CD4-positive, alpha-beta T cell treated with Interleukin-17A for 1 hour (primary cell): ENCODE results near the gene IGHMBP2.
"Not testable (repeated sequence)": the region's sequence is repeated elsewhere in the genome, so short reads cannot be mapped to it uniquely, and the experiment has no call there.

ENCODE experiments used
- DNase-seq: peaks from one replicate; pipeline ENCODE4 v3.0.0-alpha.2; 2020

Gene IGHMBP2

GRCh38 chr11:68965901-68966853 is 62.5 kb downstream of the IGHMBP2 start:
- DNase-seq, result peak; percentile 32

- DNase-seq, result no peak
Measured at GRCh38 chr11:68966894-68967780, 63.4 kb downstream of the IGHMBP2 start.

GRCh38 chr11:68968306-68969250 is 64.9 kb downstream of the IGHMBP2 start:
- DNase-seq, result no peak

- no peak for DNase-seq
Measured at GRCh38 chr11:68969386-68969785, 65.7 kb downstream of the IGHMBP2 start.

- no peak for DNase-seq
Measured at GRCh38 chr11:68970921-68971636, 67.4 kb downstream of the IGHMBP2 start.

- no peak for DNase-seq
Measured at GRCh38 chr11:68973219-68973618, 69.5 kb downstream of the IGHMBP2 start.

GRCh38 chr11:68973706-68974105 is 70.0 kb downstream of the IGHMBP2 start:
- not testable (repeated sequence) for DNase-seq

GRCh38 chr11:68974421-68975194 is 70.9 kb downstream of the IGHMBP2 start:
- peak; percentile 25 for DNase-seq

- no peak for DNase-seq
Measured at GRCh38 chr11:68976095-68976494, 72.4 kb downstream of the IGHMBP2 start.

GRCh38 chr11:68976563-68976962 is 72.9 kb downstream of the IGHMBP2 start:
- no peak for DNase-seq

GRCh38 chr11:68977781-68978625 is 74.3 kb downstream of the IGHMBP2 start:
- DNase-seq, result no peak

GRCh38 chr11:68978626-68978930 is 74.9 kb downstream of the IGHMBP2 start:
- no peak for DNase-seq

GRCh38 chr11:68978931-68979594 is 75.4 kb downstream of the IGHMBP2 start:
- no peak for DNase-seq

- no peak for DNase-seq
Measured at GRCh38 chr11:68979931-68980775, 76.5 kb downstream of the IGHMBP2 start.

GRCh38 chr11:68980776-68981065 is 77.0 kb downstream of the IGHMBP2 start, which contains the start of gene MRGPRD:
Gene MRGPRD (minus strand): TSS chr11:68980986. CDS start chr11:68980986, 0 bp downstream.
- no peak for DNase-seq

- no peak for DNase-seq
Measured at GRCh38 chr11:68982134-68982533, 78.4 kb downstream of the IGHMBP2 start.

GRCh38 chr11:68983801-68984200 is 80.1 kb downstream of the IGHMBP2 start:
- DNase-seq, result no peak

GRCh38 chr11:68987211-68987610 is 83.5 kb downstream of the IGHMBP2 start:
- no peak for DNase-seq

GRCh38 chr11:68988491-68988890 is 84.8 kb downstream of the IGHMBP2 start:
- DNase-seq, result no peak
